Nephron progenitor cell (in vitro differentiated cells): ENCODE results near the gene PNCK.

Experiments used
- DNase-seq: peaks from one replicate; pipeline ENCODE4 v3.0.0; 2021
- H3K27ac Mint-ChIP-seq: 2 replicates; pipeline ENCODE4 v1.8.0; 2021; ENCODE audit warnings: mild to moderate bottlenecking, moderate library complexity, mixed read lengths
- H3K27me3 Mint-ChIP-seq: 2 replicates; pipeline ENCODE4 v1.8.0; 2021; ENCODE audit warnings: mild to moderate bottlenecking, low read depth, mixed read lengths; ENCODE audit not compliant: poor library complexity
- H3K36me3 Mint-ChIP-seq: 2 replicates; pipeline ENCODE4 v1.8.0; 2021; ENCODE audit warnings: low read depth, mixed read lengths
- H3K4me1 Mint-ChIP-seq: 2 replicates; pipeline ENCODE4 v1.8.0; 2021; ENCODE audit warnings: mixed read lengths
- H3K4me3 Mint-ChIP-seq: 2 replicates; pipeline ENCODE4 v1.8.0; 2021; ENCODE audit warnings: mild to moderate bottlenecking, moderate library complexity, mixed read lengths
- H3K9me3 Mint-ChIP-seq: 2 replicates; pipeline ENCODE4 v1.8.0; 2021; ENCODE audit warnings: mild to moderate bottlenecking, moderate library complexity, mixed read lengths
- TF ChIP-seq, protein P1 (sequence below): fragments of 200-600 bp; sonication (generic); IDR thresholded peaks from 2 replicates; pipeline ENCODE4 v1.5.0; 2021; ENCODE audit warnings: antibody characterized with exemption

Gene PNCK

GRCh38 chrX:153689654-153690465 is 16.2 kb upstream of the PNCK start:
- no peak overlapping the region for H3K27ac Mint-ChIP-seq
- DNase-seq = no peak
- peaks cover 18% of the 10 kb centered on the region for H3K4me1 Mint-ChIP-seq
- peak overlapping the region; percentile 67 for H3K4me3 Mint-ChIP-seq
- no peaks in the 10 kb centered on the region for H3K27me3 Mint-ChIP-seq
- no peaks in the 10 kb centered on the region for H3K36me3 Mint-ChIP-seq
- TF ChIP-seq, protein P1, sequence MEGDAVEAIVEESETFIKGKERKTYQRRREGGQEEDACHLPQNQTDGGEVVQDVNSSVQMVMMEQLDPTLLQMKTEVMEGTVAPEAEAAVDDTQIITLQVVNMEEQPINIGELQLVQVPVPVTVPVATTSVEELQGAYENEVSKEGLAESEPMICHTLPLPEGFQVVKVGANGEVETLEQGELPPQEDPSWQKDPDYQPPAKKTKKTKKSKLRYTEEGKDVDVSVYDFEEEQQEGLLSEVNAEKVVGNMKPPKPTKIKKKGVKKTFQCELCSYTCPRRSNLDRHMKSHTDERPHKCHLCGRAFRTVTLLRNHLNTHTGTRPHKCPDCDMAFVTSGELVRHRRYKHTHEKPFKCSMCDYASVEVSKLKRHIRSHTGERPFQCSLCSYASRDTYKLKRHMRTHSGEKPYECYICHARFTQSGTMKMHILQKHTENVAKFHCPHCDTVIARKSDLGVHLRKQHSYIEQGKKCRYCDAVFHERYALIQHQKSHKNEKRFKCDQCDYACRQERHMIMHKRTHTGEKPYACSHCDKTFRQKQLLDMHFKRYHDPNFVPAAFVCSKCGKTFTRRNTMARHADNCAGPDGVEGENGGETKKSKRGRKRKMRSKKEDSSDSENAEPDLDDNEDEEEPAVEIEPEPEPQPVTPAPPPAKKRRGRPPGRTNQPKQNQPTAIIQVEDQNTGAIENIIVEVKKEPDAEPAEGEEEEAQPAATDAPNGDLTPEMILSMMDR = peak; percentile 13
- H3K9me3 Mint-ChIP-seq = peaks cover 16% of the 10 kb centered on the region

DNA sequence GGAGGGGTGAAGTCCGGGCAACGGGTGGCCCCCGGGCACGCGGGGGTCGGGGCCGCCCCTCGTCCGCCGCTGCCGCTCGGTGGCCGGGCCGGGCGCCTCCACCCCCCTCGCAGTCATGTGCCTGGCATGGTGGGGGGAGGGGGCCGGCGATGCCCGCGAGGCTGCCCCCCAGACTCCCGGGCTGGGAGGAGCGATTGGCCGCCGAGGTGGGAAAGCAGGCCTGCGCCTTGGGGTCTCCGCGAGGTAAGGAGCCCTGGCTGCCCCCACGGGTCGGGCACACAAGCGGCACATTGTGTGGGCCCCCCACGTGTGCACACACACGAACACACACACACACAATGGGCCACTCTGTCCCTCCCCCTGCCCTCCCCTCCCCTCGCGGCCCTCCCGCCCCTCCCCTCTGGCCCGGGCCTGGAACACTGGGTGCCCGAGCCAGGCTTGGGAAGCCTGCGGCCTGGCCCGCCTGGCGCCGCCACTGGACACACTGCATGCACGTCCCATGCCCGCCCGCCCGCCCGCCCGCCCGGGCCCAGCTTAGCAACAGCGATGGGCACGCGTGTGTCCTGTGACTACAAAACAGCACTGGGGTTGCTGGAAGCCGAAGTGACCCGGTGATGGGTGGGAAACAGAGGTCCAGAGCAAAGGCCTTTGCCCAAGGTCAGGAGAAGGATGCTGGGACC is 15.4 kb upstream of the PNCK start:
- TF ChIP-seq, protein P1 = no peak

GRCh38 chrX:153688506-153688905 is 14.9 kb upstream of the PNCK start:
- Mint-ChIP-seq H3K4me1 (peaks cover 15% of the 10 kb centered on the region), H3K36me3 (peaks cover 3% of the 10 kb centered on the region), H3K9me3 (peaks cover 16% of the 10 kb centered on the region), H3K27me3 (peaks cover 3% of the 10 kb centered on the region), H3K27ac (no peak overlapping the region), H3K4me3 (no peak overlapping the region)
- TF ChIP-seq, protein P1 = no peak
- no peak for DNase-seq

More for the DNA sequence above, 15.4 kb upstream of the PNCK start:
- Mint-ChIP-seq H3K27me3 (peaks cover 3% of the 10 kb centered on the region), H3K4me3 (peak overlapping the region; percentile 67), H3K4me1 (peaks cover 16% of the 10 kb centered on the region), H3K27ac (no peak overlapping the region), H3K36me3 (no peaks in the 10 kb centered on the region), H3K9me3 (peaks cover 13% of the 10 kb centered on the region)
- no peak for DNase-seq

- Mint-ChIP-seq H3K9me3 (peaks cover 17% of the 10 kb centered on the region), H3K4me1 (peaks cover 15% of the 10 kb centered on the region), H3K4me3 (no peak overlapping the region), H3K36me3 (peaks cover 4% of the 10 kb centered on the region), H3K27me3 (peaks cover 3% of the 10 kb centered on the region), H3K27ac (no peak overlapping the region)
- DNase-seq = no peak
- TF ChIP-seq, protein P1 = no peak
These were observed 14.5 kb upstream of the PNCK start for GRCh38 chrX:153688071-153688470.

GRCh38 chrX:153687121-153688039 is 13.8 kb upstream of the PNCK start, which contains the start of gene SLC6A8:
Gene SLC6A8 (plus strand): TSS chrX:153687926. CDS start chrX:153688575, 649 bp downstream.
- peaks cover 4% of the 10 kb centered on the region for H3K36me3 Mint-ChIP-seq
- peaks cover 23% of the 10 kb centered on the region for H3K9me3 Mint-ChIP-seq
- TF ChIP-seq, protein P1 = peak; percentile 35
- peaks cover 3% of the 10 kb centered on the region for H3K27me3 Mint-ChIP-seq
- H3K4me3 Mint-ChIP-seq = peak within 1 kb of the TSS; percentile 62
- H3K4me1 Mint-ChIP-seq = peaks cover 15% of the 10 kb centered on the region
- peak; percentile 77 for DNase-seq
- peak within 1 kb of the TSS; percentile 77 for H3K27ac Mint-ChIP-seq
